Tracheal epithelial cell (primary cell): ENCODE results near the gene ZGLP1. TPM values are rescaled to one million over a fixed set of nuclear protein-coding genes. Genes with fewer than 3 reads are reported as not detected.

Experiments used
- total RNA-seq: library from RNA; depleted of rRNA; stranded (reverse); fragments of >200 nt; gene quantifications from 2 replicates; pipeline ENCODE4 v1.2.1, GENCODE V29; 2014

ZGLP1 gene
- total RNA-seq, result 0.21 and 0.48 TPM in 2 replicates

GRCh38 chr19:10309423-10309822 is at the start of gene ZGLP1:
Gene ZGLP1, minus strand, starts transcription at chr19:10309815.

GRCh38 chr19:10339380-10339960 is 29.9 kb upstream of the ZGLP1 start, which contains the start of gene ICAM3:
Gene ICAM3, minus strand, starts transcription at chr19:10339624. Its CDS starts 10 bp downstream, at chr19:10339614.

GRCh38 chr19:10332965-10333757 is 23.5 kb upstream of the ZGLP1 start, which contains the start of gene RAVER1:
Gene RAVER1, minus strand, starts transcription at chr19:10333529. Its CDS starts 22 bp downstream, at chr19:10333507.

GRCh38 chr19:10315335-10316214 is 6.0 kb upstream of the ZGLP1 start, which contains the start of gene FDX2:
Gene FDX2, minus strand, starts transcription at chr19:10316015. Its CDS starts 19 bp downstream, at chr19:10315996.

GRCh38 chr19:10289836-10290356 is 19.7 kb downstream of the ZGLP1 start, which contains the start of gene ICAM5:
Gene ICAM5, plus strand, starts transcription at chr19:10289952. Its CDS starts 92 bp downstream, at chr19:10290044.

GRCh38 chr19:10286803-10287737 is 22.5 kb downstream of the ZGLP1 start, which contains the start of gene ICAM4:
Gene ICAM4, plus strand, starts transcription at chr19:10286955. Its CDS starts 58 bp downstream, at chr19:10287013.

GRCh38 chr19:10270616-10271394 is 38.8 kb downstream of the ZGLP1 start, which contains the start of gene ICAM1:
Gene ICAM1, plus strand, starts transcription at chr19:10271120. Its CDS starts 40 bp downstream, at chr19:10271160.

Other genes starting within 250 kb of the ZGLP1 start
- gene SHFL, start 223.5 kb downstream of the ZGLP1 start, total RNA-seq, result 4.5 and 15.2 TPM in 2 replicates
- not detected in 2 replicates for gene ANGPTL6, start 207.1 kb downstream of the ZGLP1 start, total RNA-seq
- gene PPAN, start 203.5 kb downstream of the ZGLP1 start, total RNA-seq, result 27.3 and 48.0 TPM in 2 replicates
- gene P2RY11, start 198.1 kb downstream of the ZGLP1 start, total RNA-seq, result 1.7 and 1.9 TPM in 2 replicates
- gene EIF3G, start 189.9 kb downstream of the ZGLP1 start, total RNA-seq, result 301 and 383 TPM in 2 replicates
- gene DNMT1, start 114.9 kb downstream of the ZGLP1 start, total RNA-seq, result 12.8 and 19.3 TPM in 2 replicates
- 1.1 and 2.7 TPM in 2 replicates for gene S1PR2, start 78.5 kb downstream of the ZGLP1 start, total RNA-seq
- gene MRPL4, start 57.6 kb downstream of the ZGLP1 start, total RNA-seq, result 29.2 and 30.1 TPM in 2 replicates
- 5.5 and 40.5 TPM in 2 replicates for gene ICAM1, start 38.7 kb downstream of the ZGLP1 start, total RNA-seq
- gene ICAM4, start 22.9 kb downstream of the ZGLP1 start, total RNA-seq, result 32.3 and 40.3 TPM in 2 replicates
- 13.2 and 32.0 TPM in 2 replicates for gene ICAM5, start 19.9 kb downstream of the ZGLP1 start, total RNA-seq
- 23.6 and 28.6 TPM in 2 replicates for gene FDX2, start 6.2 kb upstream of the ZGLP1 start, total RNA-seq
- 7.7 and 8.5 TPM in 2 replicates for gene RAVER1, start 23.7 kb upstream of the ZGLP1 start, total RNA-seq
- gene ICAM3, start 29.8 kb upstream of the ZGLP1 start, total RNA-seq, result 3.4 and 4.1 TPM in 2 replicates
- 34.5 and 70.8 TPM in 2 replicates for gene TYK2, start 70.8 kb upstream of the ZGLP1 start, total RNA-seq
- gene CDC37, start 93.7 kb upstream of the ZGLP1 start, total RNA-seq, result 100 and 206 TPM in 2 replicates
- gene PDE4A, start 110.7 kb upstream of the ZGLP1 start, total RNA-seq, result 0.48 and 0.64 TPM in 2 replicates
- 56.4 and 81.0 TPM in 2 replicates for gene KEAP1, start 193.5 kb upstream of the ZGLP1 start, total RNA-seq
- 10.4 and 25.6 TPM in 2 replicates for gene S1PR5, start 207.6 kb upstream of the ZGLP1 start, total RNA-seq
- gene ATG4D, start 234.1 kb upstream of the ZGLP1 start, total RNA-seq, result 30.1 and 58.4 TPM in 2 replicates